ENCODE data around the gene SLC43A2.

Gene SLC43A2

DNA sequence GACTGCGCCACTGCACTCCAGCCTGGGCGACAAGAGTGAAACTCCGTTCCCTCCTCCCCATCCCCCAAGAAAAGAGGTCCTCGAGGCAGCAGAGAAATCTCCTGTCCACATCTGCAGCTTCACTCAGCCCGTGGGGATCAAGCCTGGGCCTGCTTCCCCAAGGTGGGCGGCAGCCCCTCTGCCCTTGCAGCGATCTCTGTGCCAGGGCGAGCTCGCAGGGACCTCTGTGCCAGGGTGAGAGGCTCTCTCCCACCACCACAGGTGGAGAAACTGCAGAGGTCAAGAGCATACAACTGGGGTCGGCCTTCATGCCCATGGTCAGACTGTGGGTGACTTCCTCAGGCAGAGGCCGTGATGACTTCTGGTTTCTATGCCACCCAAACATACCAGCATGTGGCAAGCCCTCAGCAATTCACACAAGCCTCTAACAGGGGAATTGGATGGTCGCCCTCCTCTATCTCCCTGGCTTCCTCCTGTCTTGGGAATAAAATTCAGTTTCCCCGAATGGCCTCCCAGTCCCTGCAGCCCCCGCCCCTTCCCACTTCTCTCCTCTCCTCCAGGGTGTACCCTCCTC is 5.5 kb downstream of the SLC43A2 start:
- no peak for DNase-seq (ENCODE audit: low spot score)

DNA sequence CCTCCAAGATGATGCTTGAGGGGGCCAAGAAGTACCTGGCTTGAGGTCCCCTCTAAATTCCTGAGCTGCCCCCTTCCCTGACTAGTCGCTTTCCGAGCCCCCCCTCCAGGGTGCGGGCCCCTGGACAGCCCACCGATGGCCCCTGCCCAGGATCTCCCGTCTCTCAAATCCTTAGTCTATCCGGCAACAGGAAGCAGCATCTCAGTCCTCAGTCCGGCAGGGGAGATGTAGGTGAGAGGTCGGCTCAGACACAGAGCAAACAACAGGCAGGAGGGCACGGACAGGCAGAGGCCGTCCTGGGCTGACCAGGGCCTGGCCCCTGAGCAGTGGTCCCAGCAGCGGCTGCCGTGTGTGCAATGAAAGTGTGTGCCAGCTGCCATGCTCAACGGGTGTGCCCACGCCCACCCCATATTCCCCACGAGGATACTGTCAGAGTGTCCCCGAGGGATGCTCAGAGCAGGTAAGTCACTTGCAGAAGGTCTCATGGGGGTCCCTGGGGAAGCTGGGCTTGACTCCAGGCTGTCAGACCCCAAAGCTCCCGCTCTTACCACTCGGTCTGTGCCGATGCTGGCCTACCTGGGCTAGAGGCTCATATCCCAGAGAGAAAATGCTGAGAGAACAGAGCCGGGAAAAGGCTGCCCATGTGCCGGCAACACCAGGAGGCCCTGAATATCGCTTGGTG is 7.2 kb downstream of the SLC43A2 start:
- DNase-seq (ENCODE audit: low spot score), result no peak

DNA sequence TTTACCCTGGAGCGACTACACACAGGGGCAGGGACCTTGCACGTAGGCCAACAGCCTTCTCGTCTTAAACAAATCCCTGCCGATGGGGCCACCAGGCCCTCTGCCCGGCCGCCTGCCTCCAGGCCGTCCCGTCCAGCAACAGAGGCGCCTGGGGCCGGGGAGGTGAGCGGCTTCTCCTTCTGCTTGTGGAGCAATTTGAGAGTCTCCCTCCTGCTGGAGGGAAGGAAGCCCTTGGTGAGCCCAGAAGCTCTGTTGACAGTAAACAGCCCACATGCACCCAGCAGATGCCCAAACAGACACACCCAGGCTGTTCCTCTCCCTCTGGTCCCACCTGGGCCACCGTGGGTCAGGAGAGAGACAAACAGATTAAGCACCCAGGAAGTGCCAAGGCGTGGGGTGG is 8.1 kb downstream of the SLC43A2 start:
- DNase-seq (ENCODE audit: low spot score), result no peak

DNA sequence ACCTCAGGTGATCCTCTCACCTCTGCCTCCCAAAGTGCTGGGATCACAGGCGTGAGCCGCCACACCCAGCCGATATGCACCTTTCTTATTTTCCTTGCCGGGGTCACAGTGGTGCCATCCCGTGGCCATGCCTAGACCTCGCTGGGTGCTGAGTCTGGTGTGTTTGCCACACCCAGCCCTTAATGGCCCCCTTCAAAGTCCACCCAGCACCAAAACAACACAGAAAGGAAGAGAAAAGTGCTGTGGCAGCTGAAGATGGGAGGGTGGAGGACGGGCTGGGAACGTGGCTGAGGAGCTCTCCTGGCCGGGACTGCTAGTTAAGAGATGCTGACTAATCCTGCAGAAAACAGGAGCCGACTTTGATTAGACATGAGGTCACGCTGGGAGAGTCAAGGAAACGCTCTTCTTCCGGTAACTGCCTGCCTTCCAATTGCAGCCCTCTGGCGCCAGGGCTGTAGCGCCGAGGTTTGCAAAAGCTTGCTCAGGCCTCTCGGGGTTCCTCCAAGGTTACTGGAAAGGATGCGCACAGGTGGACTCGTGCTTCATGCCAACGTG is 10.9 kb downstream of the SLC43A2 start:
- DNase-seq (ENCODE audit: low spot score), result no peak

DNA sequence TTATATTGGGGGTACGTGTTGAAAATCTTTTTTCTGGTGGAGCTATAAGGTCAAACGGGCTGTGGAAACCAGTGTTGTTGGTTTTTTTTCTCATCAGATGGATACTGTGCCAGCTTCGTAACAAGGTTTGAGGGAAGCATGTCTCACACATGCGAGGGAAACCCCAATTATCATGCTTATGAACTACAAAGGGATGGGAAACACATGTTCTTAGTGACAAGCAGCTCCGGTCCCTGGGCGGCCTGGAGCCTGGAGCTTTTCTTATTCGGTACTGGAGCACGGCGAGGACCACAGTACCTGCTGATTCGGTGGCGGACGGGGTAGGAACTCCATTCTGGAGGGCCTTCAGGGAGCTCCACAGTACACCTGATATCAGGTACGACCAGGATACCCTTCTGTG is 12.5 kb downstream of the SLC43A2 start:
- no peak for DNase-seq (ENCODE audit: low spot score)

DNA sequence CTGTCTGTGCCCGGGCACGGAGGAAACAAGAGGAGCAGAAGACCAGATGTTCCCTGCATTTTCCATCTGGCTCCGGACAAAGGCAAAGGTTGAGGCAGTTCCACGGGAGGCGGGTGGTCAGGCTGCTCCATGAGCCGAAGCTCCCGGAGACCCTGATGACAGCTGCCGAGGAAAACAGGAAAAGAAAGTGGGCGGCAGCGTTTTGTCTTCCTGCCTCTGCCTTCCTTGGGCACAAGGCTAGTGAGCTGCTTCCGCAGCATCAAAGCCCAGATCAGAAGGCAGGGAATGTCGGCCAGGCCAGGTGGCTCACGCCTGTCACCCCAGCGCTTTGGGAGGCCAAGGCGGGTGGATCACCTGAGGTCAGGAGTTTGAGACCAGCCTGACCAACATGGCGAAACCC is 16.2 kb downstream of the SLC43A2 start:
- DNase-seq (ENCODE audit: low spot score), result no peak

DNA sequence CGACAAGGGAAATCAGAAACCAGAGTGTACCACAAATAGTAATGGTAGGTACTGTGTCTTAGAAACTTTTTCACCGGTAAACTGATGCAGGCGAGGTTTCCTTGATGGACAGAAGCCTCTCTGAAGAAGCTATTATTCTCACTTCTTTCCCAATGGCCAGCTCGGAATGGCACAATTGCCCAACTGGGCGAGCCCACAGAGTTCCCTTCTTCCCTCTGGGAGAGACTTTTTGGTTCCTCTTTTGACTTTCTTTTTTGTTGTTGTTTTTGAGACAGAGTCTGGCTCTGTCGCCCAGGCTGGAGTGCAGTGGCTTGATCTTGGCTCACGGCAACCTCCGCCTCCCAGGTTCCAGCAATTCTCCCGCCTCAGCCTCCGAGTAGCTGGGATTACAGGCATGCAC is 16.9 kb downstream of the SLC43A2 start:
- DNase-seq (ENCODE audit: low spot score), result no peak

DNA sequence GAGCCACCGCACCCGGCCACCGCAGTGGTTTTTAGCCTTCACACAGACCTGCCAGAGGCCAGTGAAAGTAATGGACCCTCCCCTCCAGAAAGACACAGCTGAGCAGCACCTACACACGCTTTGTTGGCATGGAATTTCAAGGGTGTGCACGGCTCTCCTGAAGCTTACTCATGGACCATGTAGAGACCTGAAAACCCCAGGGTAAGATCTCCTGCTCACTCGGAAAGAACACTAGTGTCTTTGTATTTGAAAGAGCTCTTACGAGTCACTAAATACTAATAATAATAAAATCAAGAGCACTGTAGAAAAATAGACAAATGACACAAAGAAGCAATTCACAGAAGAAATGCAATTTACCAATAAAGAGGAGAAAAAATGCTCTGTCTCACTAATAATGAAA is 20.0 kb downstream of the SLC43A2 start:
- no peak for DNase-seq (ENCODE audit: low spot score)

DNA sequence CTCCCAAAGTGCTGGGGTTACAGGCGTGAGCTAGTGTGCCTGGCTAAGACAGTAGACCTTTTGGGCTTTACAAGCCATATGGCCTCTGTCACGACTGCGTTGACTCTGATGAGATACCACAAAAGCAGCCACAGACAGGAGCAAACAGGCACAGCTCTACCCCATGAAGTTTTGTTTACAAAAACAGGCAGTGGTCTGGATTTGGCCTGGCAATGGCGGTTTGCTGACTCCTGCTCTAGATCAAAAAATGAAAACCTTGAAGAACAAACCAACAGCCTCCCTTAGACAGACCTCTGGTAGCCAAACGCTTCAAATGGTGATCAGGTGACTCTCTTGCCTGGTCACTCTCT is 20.7 kb downstream of the SLC43A2 start:
- no peak for DNase-seq (ENCODE audit: low spot score)

DNA sequence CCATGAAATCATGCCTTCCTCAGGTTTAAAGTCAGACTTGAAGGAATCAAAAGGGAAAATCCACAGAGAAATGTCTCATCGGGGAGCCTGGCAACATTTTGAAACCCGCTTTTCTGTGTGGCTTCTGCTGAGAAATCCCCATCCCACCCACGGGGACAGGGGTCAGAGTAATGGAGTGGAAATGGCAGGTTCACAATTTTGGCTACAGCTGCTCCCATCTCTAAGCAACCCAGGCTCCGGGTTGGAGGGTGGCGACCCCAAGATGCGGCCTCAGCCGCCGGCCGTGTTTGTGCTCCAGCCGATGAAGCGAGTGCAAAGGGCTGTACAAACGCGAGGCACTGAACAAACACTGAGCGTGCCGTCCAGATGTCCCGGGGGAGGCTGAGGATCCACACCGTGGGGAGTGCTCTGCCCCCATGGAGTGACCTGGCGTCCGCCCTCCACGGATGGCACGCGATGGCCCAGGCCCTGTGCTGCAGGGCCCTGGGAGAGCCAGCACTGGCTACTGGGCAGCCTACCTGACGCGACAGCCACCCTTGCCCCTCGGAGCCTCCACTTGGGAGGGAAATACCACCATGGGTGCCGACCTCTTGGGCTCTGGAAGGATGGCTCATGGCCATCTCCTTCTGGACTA is 22.2 kb downstream of the SLC43A2 start:
- DNase-seq (ENCODE audit: low spot score), result no peak

DNA sequence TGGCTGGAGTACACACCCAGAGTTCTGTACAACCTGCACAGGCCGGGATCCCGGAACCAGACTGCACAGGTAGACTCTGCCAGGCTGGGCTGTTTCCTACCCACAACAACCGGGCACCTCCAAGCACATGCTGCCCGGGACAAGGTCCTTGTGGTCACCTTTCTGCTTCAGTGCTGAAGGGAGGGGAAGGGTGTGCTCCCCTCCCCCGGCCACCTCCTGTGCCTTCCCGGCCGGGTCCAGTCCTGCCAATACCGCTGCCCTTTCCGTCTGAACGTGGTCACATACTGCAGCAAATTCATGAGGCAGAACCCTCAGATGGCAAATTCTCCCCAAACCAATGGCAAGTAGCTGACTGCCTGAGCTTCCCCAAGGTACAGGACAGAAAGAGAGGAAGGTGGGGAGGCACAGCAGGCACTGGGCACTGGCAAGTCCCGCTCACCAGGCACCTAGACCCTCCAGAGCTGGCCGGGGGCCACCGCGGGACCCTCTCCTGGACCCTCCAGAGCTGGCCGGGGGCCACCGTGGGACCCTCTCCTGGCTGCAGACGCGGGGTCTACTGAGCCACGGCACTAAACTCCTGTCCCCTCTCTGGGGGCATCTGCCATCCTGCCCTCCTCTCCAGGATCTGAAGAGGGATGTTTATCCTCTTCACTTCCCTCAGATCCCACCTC is 22.8 kb downstream of the SLC43A2 start:
- no peak for DNase-seq (ENCODE audit: low spot score)

DNA sequence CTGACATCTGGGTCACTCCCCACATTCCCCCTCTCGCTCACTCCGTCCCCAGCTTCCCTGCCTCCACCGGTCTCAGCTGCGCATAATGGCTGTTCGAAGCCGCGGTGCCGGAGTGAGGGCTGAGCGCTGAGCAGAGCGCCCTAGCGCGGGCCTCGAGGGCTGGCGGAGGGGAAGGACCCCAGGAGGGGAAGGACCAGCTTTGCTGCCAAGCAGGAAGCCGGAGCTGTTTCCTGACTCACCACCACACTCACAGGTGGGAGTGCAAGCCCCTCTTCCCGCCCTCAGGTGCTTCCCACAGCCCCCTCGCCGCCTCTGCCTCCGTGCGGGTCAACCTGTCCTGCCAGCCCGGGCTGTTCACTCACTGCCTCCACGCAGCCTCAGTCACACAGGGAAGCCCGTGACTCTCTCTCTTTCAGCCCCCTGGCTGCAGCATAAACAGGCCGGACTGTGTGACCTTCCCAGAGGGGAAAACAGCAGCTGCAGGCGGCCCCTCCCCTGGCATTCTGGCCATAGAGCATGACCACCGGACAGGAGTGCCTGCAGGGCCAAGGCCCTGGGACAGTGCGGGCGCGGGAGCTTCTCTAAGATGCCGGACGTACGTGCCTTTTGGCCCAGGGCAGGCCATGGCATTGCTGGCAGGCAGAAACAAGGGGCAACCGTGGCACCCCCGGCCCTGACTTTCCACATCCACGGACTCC is 23.7 kb downstream of the SLC43A2 start:
- no peak for DNase-seq (ENCODE audit: low spot score)

DNA sequence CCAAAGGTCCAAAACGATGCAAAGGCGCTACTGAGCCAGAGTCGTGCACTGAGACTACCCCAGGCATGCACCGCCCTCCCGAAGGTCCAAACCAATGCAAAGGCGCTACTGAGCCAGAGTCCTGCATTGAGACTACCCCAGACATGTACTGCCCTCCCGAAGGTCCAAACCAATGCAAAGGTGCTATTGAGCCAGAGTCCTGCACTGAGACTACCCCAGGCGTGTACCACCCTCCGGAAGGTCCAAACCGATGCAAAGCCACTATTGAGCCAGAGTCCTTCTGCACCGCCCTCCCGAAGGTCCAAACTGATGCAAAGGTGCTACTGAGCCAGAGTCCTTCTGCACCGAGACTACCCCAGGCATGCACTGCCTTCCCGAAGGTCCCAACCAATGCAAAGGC is 27.1 kb downstream of the SLC43A2 start:
- DNase-seq (ENCODE audit: low spot score), result no peak

DNA sequence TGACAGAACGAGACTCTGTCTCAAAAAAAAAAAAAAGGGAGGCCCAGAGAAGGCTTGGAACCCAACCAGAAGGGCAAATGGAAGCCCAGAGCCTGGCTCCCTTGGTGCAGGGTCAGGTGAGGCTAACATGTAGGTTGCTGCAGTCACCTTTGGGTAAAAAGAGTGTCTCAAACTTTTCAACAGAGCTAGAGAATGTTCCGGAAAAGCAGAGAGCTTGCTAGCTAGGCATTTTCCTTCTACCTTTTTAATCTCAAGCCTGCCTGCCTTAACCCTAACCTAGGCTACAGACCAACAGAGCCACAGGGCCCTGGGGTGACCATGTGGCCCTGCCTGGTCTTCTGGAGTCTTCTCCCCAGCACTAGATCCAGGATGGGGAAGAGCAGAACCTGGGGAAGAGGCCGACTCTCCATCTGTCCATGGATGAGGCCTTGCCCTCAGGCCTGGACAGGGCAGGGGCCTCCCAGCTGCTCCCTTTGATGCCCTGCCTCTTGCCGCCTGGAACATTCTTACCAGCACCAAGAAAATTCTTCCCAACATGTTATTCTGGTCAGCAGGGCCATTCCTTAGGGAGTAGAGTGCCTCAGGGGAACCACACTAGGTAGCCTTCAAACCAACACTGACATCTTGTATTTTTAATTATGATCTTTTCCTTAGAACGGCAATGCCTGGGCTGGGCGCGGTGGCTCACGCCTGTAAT is 30.1 kb downstream of the SLC43A2 start:
- DNase-seq (ENCODE audit: low spot score), result no peak

DNA sequence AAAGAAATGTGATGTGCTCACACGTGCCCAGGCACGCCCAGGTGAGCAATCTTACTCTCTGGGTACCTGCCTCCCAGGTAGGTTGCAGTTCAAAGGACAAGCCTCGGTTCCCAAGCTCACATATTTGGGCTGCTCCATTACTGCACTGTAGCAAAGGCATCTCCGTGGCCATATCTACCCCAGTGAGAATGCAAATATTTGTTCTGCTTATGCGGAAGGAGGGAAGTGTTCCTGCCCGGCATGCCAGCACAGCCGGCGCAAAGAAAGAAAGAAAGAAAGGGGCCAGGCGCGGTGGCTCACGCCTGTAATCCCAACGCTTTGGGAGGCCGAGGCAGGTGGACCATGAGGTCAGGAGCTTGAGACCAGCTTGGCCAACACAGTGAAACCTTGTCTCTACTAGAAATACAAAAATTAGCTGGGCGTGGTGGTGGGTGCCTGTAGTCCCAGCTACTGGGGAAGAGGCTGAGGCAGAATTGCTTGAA is 30.7 kb downstream of the SLC43A2 start:
- DNase-seq (ENCODE audit: low spot score), result no peak

DNA sequence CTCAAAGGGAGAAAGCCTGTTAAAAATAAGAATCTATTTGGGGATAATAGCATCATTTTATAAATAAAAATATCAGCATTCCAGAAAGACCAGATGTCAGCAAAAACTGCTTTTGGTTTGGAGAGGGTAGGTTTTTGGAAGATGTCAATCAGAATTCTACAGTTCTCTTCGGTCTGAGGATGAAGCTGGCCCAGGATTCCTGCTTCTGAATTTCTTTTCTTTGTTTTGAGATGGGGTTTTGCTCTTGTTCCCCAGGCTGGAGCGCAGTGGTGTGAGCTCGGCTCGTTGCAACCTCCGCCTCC is 35.1 kb downstream of the SLC43A2 start:
- no peak for DNase-seq (ENCODE audit: low spot score)

DNA sequence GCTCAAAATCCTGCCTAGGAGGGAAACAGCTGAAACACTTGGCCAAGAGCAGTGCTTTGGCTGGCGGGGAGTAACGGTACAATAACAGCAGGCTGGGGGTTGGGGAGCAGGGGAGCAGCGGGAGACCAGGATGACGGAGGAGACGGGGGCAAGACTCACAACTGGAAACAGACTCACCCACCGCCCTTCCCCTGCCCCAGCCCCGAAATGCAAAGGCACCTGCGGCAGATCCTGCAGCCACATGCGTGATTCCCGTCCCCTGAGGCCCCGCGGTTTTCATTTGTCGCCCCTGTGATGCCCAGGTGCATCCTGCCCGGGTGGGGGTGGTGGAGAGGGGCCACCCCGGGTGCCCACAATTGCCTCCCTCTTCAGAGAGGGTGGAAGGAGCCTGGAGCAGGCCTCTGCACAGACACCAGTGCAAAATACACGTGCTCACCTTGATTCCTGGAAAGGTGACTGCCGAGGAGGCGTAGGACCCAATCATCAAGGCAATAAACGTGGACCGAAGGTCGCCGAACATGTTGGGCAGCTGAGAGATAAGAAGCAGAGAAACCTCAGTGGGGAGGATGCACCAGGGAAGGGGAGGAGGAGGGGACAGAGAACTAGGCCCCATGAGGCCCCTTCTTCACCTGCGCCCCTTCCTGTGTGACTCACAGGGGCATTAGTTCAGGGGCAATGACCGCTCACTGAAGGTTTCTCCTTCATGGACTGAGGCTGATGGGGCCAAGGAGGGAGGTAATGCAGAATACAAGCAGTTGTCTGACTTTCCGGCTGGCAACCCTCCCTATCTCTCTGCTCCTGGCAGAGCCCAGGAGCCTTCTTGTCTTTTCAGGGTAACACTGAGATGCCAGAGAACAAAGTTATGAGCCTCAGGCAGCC is 35.6 kb downstream of the SLC43A2 start:
- DNase-seq (ENCODE audit: low spot score), result no peak

DNA sequence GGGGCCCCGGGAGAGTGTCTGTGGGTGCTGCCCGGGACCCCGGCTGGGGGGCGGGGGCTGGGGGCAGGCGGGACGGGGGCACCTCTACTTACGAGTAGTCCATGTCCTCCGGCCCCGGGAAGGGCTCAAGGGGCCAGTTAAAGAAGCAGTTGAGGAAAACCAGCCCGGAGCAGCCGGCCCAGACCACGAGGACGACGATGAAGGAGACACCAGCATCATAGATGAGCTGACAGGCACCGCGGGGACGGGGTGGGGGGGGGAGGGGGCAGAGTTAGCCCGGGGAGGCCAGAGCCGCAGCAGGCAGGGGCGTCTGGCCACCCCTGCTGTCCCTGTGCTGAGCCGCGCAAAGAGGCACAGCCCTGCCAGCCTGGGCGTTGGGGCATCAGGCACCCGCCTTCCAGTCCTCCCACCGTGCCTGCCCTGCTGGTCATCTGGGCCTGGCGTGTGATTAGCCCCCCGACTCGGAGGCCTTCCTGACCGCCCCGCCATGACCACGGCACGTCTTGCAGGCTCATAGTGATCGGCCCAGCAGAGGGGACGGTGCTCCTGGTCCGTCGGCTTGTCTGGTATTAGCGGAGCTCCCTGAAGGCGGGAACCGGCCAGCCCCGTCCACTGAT is 37.1 kb downstream of the SLC43A2 start:
- DNase-seq (ENCODE audit: low spot score), result no peak

DNA sequence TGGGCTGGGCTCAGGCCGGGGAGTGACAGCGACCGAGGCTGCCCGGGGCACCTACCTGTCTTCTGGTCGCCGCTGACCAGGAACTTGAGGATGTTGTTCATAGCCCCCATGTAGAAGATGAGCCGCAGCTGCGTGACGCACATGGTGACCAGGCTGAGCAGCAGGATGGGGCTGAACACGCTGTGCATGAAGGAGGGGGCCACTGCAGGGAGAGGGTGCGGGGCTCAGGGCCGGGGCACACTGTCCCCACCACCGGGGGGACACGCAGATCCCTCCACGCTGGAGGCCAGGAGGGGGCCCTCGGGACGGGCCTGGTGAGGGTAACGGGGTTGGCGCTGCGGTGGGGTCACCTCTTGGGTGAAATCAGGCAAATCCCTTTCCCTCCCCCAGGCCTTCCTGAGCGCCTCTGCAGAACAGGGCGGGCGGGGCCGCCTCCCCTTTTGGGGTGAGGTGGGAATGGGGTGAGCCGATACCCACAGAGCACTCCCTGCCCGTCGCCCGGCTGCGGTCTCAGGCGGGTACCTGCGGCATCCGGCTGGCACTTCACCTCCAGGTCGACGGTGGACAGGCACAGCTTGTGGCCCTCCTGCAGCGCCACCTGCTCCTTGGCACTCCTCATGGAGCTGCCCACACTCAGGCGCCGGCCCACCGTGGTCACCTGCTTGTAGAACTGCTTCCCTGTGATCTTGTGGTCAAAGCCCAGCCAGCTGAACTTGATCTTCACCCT is 37.7 kb downstream of the SLC43A2 start:
- DNase-seq (ENCODE audit: low spot score), result no peak

Measured in CD4-positive, alpha-beta T cell treated with Interleukin-15 for 4 hours (primary cell).